ENCODE data around the gene RPS6KA4. TPM values are rescaled to one million over a fixed set of nuclear protein-coding genes. Genes with fewer than 3 reads are reported as not detected.
A peak's percentile ranks its signal among the peaks of the same experiment; 100 is the strongest.

Gene RPS6KA4
- total RNA-seq, 1 donor from 2014 or later = 12.7 TPM

- Histone ChIP-seq H3K4me3 (no peak overlapping the region), H3K4me2 (no peak overlapping the region), H3K27ac (no peak overlapping the region), H3K36me3 (no peaks in the 10 kb centered on the region), H3K27me3 (peaks cover 29% of the 10 kb centered on the region), H3F3A (ENCODE audit: low read depth) (peaks cover 17% of the 10 kb centered on the region), H4K20me1 (ENCODE audit: low read depth) (no peaks in the 10 kb centered on the region), H3K9me3 (ENCODE audit: low read depth) (no peaks in the 10 kb centered on the region), H3K9ac (no peak overlapping the region), H3K79me2 (ENCODE audit: low read depth) (no peaks in the 10 kb centered on the region), H2AFZ (replicated peaks) (no peak overlapping the region), H3K4me1 (peaks cover 24% of the 10 kb centered on the region)
- Mint-ChIP-seq H3K27ac (peak overlapping the region; percentile 29), H3K36me3 (no peaks in the 10 kb centered on the region), H3K4me1 (peaks cover 27% of the 10 kb centered on the region), H3K9me3 (no peaks in the 10 kb centered on the region), H3K27me3 (ENCODE audit: insufficient read depth, low read depth) (peaks cover 16% of the 10 kb centered on the region), H3K4me3 (no peak overlapping the region)
- TF ChIP-seq EZH2phosphoT487 (IDR thresholded peaks at IDR 0.05) = no peak
- TF ChIP-seq CTCF (IDR thresholded peaks at IDR 0.05) = peak; percentile 35
- DNase-seq (ENCODE audit: low spot score) = peak; percentile 37
Measured at GRCh38 chr11:64343767-64344559, 15.0 kb upstream of the RPS6KA4 start.

GRCh38 chr11:64344787-64345186, 14.2 kb upstream of the RPS6KA4 start:
- Mint-ChIP-seq H3K27me3 (ENCODE audit: insufficient read depth, low read depth) (peaks cover 10% of the 10 kb centered on the region), H3K4me3 (no peak overlapping the region)
- no peaks in the 10 kb centered on the region for H3K79me2 ChIP-seq (ENCODE audit: low read depth)

DNA sequence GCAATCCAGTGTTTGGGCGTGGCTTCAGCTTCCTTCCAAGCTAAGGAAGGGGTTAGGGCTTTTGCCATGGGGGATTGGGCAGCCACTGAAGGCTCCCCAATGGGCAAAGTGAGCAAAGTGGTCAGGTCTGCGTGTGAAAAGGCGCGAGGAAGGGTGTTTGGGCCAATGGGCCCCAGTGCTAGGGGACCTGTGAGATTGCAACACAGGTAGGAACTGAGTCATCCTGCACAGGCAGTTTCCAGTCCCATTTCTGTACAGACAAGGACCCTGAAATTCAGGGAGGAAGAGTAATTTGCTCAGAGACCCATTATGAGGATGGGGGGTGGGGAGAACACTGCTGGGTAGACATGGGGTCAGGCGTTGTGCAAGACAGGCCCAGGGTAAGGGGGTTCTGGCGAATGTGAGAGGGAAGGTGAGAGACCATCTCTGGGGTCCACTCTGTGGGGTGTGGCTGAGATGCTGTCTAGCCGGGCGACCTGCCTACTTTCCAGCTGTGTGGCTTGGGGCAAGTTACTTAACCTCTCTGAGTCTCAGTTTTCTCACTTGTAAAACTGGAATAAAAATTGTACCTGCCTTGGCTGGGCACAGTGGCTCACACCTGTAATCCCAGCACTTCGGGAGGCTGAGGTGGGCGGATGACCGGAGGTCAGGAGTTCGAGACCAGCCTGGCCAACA, 11.6 kb upstream of the RPS6KA4 start:
- H3K4me1 Mint-ChIP-seq = peaks cover 25% of the 10 kb centered on the region
- H3K9me3 Mint-ChIP-seq = no peaks in the 10 kb centered on the region
- H3K9me3 ChIP-seq (ENCODE audit: low read depth) = no peaks in the 10 kb centered on the region
- no peak overlapping the region for H3K9ac ChIP-seq
- H3K4me3 ChIP-seq = no peak overlapping the region
- no peaks in the 10 kb centered on the region for H3K36me3 ChIP-seq
- H3F3A ChIP-seq (ENCODE audit: low read depth) = peaks cover 6% of the 10 kb centered on the region
- no peaks in the 10 kb centered on the region for H3K36me3 Mint-ChIP-seq
- no peaks in the 10 kb centered on the region for H4K20me1 ChIP-seq (ENCODE audit: low read depth)
- H3K4me2 ChIP-seq = no peak overlapping the region
- H3K4me1 ChIP-seq = peaks cover 12% of the 10 kb centered on the region
- H3K79me2 ChIP-seq (ENCODE audit: low read depth) = no peaks in the 10 kb centered on the region
- H3K27me3 Mint-ChIP-seq (ENCODE audit: insufficient read depth, low read depth) = peaks cover 4% of the 10 kb centered on the region
- H3K4me3 Mint-ChIP-seq = peak overlapping the region; percentile 22
- no peak for TF ChIP-seq CTCF (IDR thresholded peaks at IDR 0.05)
- TF ChIP-seq EZH2phosphoT487 (IDR thresholded peaks at IDR 0.05) = no peak
- TF ChIP-seq EZH2 (IDR thresholded peaks at IDR 0.05) = no peak
- no peaks in the 10 kb centered on the region for H3K27me3 ChIP-seq
- DNase-seq (ENCODE audit: low spot score) = no peak
- H3K27ac ChIP-seq = no peak overlapping the region
- no peak overlapping the region for H2AFZ ChIP-seq (replicated peaks)
- peak overlapping the region; percentile 8 for H3K27ac Mint-ChIP-seq

More at GRCh38 chr11:64344787-64345186, 14.2 kb upstream of the RPS6KA4 start:
- Mint-ChIP-seq H3K36me3 (no peaks in the 10 kb centered on the region), H3K4me1 (peaks cover 24% of the 10 kb centered on the region), H3K9me3 (no peaks in the 10 kb centered on the region), H3K27ac (no peak overlapping the region)
- Histone ChIP-seq H3K36me3 (no peaks in the 10 kb centered on the region), H3K9ac (no peak overlapping the region), H3K4me3 (no peak overlapping the region), H3K4me1 (peaks cover 24% of the 10 kb centered on the region), H3K27ac (no peak overlapping the region), H4K20me1 (ENCODE audit: low read depth) (no peaks in the 10 kb centered on the region), H2AFZ (replicated peaks) (no peak overlapping the region), H3K4me2 (no peak overlapping the region), H3F3A (ENCODE audit: low read depth) (peaks cover 17% of the 10 kb centered on the region), H3K27me3 (peaks cover 22% of the 10 kb centered on the region), H3K9me3 (ENCODE audit: low read depth) (no peaks in the 10 kb centered on the region)
- TF ChIP-seq EZH2phosphoT487 (IDR thresholded peaks at IDR 0.05) (no peak), CTCF (IDR thresholded peaks at IDR 0.05) (no peak), EZH2 (IDR thresholded peaks at IDR 0.05) (no peak)
- no peak for DNase-seq (ENCODE audit: low spot score)
